IPS DF 19.7 (cell line): ENCODE data around the gene FAXDC2.
"Not testable (repeated sequence)": the region's sequence is repeated elsewhere in the genome, so short reads cannot be mapped to it uniquely, and the experiment has no call there.

Experiments
- DNase-seq: peaks from one replicate; pipeline ENCODE4 v3.0.0-alpha.2; 2013; ENCODE audit warnings: low read depth, low spot score

The FAXDC2 gene

GRCh38 chr5:154862766-154863165, 12.4 kb upstream of the FAXDC2 start:
- DNase-seq = no peak

GRCh38 chr5:154861946-154862345, 11.5 kb upstream of the FAXDC2 start:
- DNase-seq = no peak

GRCh38 chr5:154860765-154861164, 10.4 kb upstream of the FAXDC2 start:
- no peak for DNase-seq

- no peak for DNase-seq
Observed at GRCh38 chr5:154860123-154860522, 9.7 kb upstream of the FAXDC2 start.

- DNase-seq = no peak
Observed at GRCh38 chr5:154858972-154859871, 8.8 kb upstream of the FAXDC2 start.

GRCh38 chr5:154858297-154858971, 8.0 kb upstream of the FAXDC2 start, which contains the start of gene CNOT8:
TSS of gene CNOT8 (plus strand) at chr5:154858627. CDS start at chr5:154863279, 4,652 bp downstream.
- peak; percentile 91 for DNase-seq

GRCh38 chr5:154857530-154858296, 7.3 kb upstream of the FAXDC2 start:
- DNase-seq = peak; percentile 83

- DNase-seq = no peak
Observed at GRCh38 chr5:154851351-154851750, 948 bp upstream of the FAXDC2 start.

GRCh38 chr5:154849791-154850201, 607 bp downstream of the FAXDC2 start:
- DNase-seq = no peak

- no peak for DNase-seq
Observed at GRCh38 chr5:154849264-154849785, 1.1 kb downstream of the FAXDC2 start.

GRCh38 chr5:154844809-154845208, 5.6 kb downstream of the FAXDC2 start:
- DNase-seq = no peak

- DNase-seq = no peak
Observed at GRCh38 chr5:154842689-154843530, 7.5 kb downstream of the FAXDC2 start.

GRCh38 chr5:154841273-154841661, 9.1 kb downstream of the FAXDC2 start:
- no peak for DNase-seq

GRCh38 chr5:154840435-154841272, 9.7 kb downstream of the FAXDC2 start:
- no peak for DNase-seq

GRCh38 chr5:154837009-154837901, 13.1 kb downstream of the FAXDC2 start:
- DNase-seq = no peak

GRCh38 chr5:154836225-154836624, 14.2 kb downstream of the FAXDC2 start:
- DNase-seq = no peak

- DNase-seq = not testable (repeated sequence)
Observed at GRCh38 chr5:154835701-154836052, 14.7 kb downstream of the FAXDC2 start.

- no peak for DNase-seq
Observed at GRCh38 chr5:154834053-154834452, 16.4 kb downstream of the FAXDC2 start.

- not testable (repeated sequence) for DNase-seq
Observed at GRCh38 chr5:154832804-154833203, 17.6 kb downstream of the FAXDC2 start.
